ENCODE results near the gene RIMBP2.

The RIMBP2 gene

GRCh38 chr12:130524759-130525158, 191.3 kb downstream of the RIMBP2 start:
- no peak overlapping the region for H3K27ac ChIP-seq (ENCODE audit: low read length)
- H2AFZ ChIP-seq (ENCODE audit: low read depth, low read length): no peak overlapping the region
- no peak overlapping the region for H3K9ac ChIP-seq (ENCODE audit: low read depth, low read length)
- H3K4me1 ChIP-seq (ENCODE audit: insufficient read depth, low read length): peaks cover 23% of the 10 kb centered on the region
- TF ChIP-seq EZH2 (IDR thresholded peaks at IDR 0.05; ENCODE audit: borderline replicate concordance, low read depth, low read length, severe bottlenecking) (no peak), CTCF (IDR thresholded peaks at IDR 0.05; ENCODE audit: borderline replicate concordance, extremely low read depth, low read length, poor library complexity, severe bottlenecking) (no peak)
- DNase-seq (no peak), ATAC-seq (ENCODE audit: insufficient read depth, low read depth) (no peak)
- H3K4me3 ChIP-seq (ENCODE audit: low read depth in 1 of 2, low read length in 2 of 2): no peak overlapping the region
- no peaks in the 10 kb centered on the region for H3K79me2 ChIP-seq (ENCODE audit: insufficient read depth, low read length)
- no peak overlapping the region for H3K4me2 ChIP-seq (ENCODE audit: insufficient read depth, low read length)
- no peaks in the 10 kb centered on the region for H3K27me3 ChIP-seq (ENCODE audit: insufficient read depth, low read length, poor library complexity)
- H3K36me3 ChIP-seq (ENCODE audit: insufficient read depth, low read length): no peaks in the 10 kb centered on the region
- no peaks in the 10 kb centered on the region for H3K9me3 ChIP-seq (ENCODE audit: insufficient read depth, low read length, severe bottlenecking)
- no peaks in the 10 kb centered on the region; the same call in 1 of the 2 replicates for H4K20me1 ChIP-seq (ENCODE audit: insufficient read depth, low read length)

DNA sequence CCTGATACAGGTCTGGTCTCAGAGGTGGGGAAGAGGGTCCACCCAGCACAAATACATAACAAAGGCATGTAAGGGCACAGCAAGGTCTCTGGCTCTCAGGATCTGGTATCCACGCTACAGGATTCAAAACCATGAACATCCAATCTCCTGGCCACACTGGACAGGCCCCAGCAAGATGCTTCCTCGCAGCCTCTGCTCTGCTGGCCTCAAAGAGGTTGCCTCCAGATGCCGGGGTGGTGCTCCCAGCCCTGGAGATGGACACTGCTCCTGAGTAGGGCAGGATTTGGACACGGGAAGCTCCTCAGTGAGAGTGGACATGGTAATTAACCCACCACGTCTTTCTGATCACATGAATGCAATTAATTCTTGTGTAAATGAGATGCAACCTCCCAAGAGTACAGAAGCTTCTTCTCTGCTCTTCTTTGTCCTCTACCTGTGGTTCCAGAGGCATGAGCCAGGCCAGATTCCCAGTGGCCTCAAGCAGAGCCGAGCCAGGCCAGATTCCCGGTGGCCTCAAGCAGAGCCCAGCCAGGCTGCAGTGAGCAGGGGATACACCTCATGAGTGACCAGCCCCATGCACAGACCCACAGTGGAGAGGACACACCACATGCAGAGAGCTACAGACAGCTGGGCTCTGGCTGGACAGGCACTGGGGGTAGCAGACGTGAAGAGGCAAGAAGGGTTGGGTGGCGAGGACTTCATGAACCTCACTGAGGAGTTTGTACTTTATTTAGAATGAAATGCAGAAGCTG, 192.1 kb downstream of the RIMBP2 start:
- TF ChIP-seq CTCF (IDR thresholded peaks at IDR 0.05; ENCODE audit: borderline replicate concordance, extremely low read depth, low read length, poor library complexity, severe bottlenecking) (no peak), EZH2 (IDR thresholded peaks at IDR 0.05; ENCODE audit: borderline replicate concordance, low read depth, low read length, severe bottlenecking) (no peak)
- H3K27ac ChIP-seq (ENCODE audit: low read length): no peak overlapping the region
- H3K79me2 ChIP-seq (ENCODE audit: insufficient read depth, low read length): no peaks in the 10 kb centered on the region
- ATAC-seq (ENCODE audit: insufficient read depth, low read depth) (no peak), DNase-seq (no peak)
- no peak overlapping the region for H3K9ac ChIP-seq (ENCODE audit: low read depth, low read length)
- no peak overlapping the region for H3K4me2 ChIP-seq (ENCODE audit: insufficient read depth, low read length)
- H2AFZ ChIP-seq (ENCODE audit: low read depth, low read length): no peak overlapping the region
- H4K20me1 ChIP-seq (ENCODE audit: insufficient read depth, low read length): no peaks in the 10 kb centered on the region; the same call in 1 of the 2 replicates
- no peaks in the 10 kb centered on the region for H3K9me3 ChIP-seq (ENCODE audit: insufficient read depth, low read length, severe bottlenecking)
- no peaks in the 10 kb centered on the region for H3K36me3 ChIP-seq (ENCODE audit: insufficient read depth, low read length)
- no peaks in the 10 kb centered on the region for H3K27me3 ChIP-seq (ENCODE audit: insufficient read depth, low read length, poor library complexity)
- no peak overlapping the region for H3K4me3 ChIP-seq (ENCODE audit: low read depth in 1 of 2, low read length in 2 of 2)
- H3K4me1 ChIP-seq (ENCODE audit: insufficient read depth, low read length): peaks cover 23% of the 10 kb centered on the region

GRCh38 chr12:130523208-130523607, 192.9 kb downstream of the RIMBP2 start:
- no peaks in the 10 kb centered on the region; the same call in 1 of the 2 replicates for H4K20me1 ChIP-seq (ENCODE audit: insufficient read depth, low read length)
- no peak for TF ChIP-seq CTCF (IDR thresholded peaks at IDR 0.05; ENCODE audit: borderline replicate concordance, extremely low read depth, low read length, poor library complexity, severe bottlenecking)
- TF ChIP-seq EZH2 (IDR thresholded peaks at IDR 0.05; ENCODE audit: borderline replicate concordance, low read depth, low read length, severe bottlenecking): no peak
- no peaks in the 10 kb centered on the region for H3K79me2 ChIP-seq (ENCODE audit: insufficient read depth, low read length)
- H3K36me3 ChIP-seq (ENCODE audit: insufficient read depth, low read length): no peaks in the 10 kb centered on the region
- H3K4me3 ChIP-seq (ENCODE audit: low read depth in 1 of 2, low read length in 2 of 2): no peak overlapping the region
- no peak overlapping the region for H3K4me2 ChIP-seq (ENCODE audit: insufficient read depth, low read length)
- H3K27ac ChIP-seq (ENCODE audit: low read length): no peak overlapping the region
- peaks cover 23% of the 10 kb centered on the region for H3K4me1 ChIP-seq (ENCODE audit: insufficient read depth, low read length)
- H2AFZ ChIP-seq (ENCODE audit: low read depth, low read length): no peak overlapping the region
- DNase-seq (no peak), ATAC-seq (ENCODE audit: insufficient read depth, low read depth) (no peak)
- H3K9ac ChIP-seq (ENCODE audit: low read depth, low read length): no peak overlapping the region
- H3K27me3 ChIP-seq (ENCODE audit: insufficient read depth, low read length, poor library complexity): no peaks in the 10 kb centered on the region
- no peaks in the 10 kb centered on the region for H3K9me3 ChIP-seq (ENCODE audit: insufficient read depth, low read length, severe bottlenecking)
